K562 treated with DMSO at 1 percent for 12 hours (cell line): Measurements from ENCODE around the gene ZFAND2B. TPM values are rescaled to one million over a fixed set of nuclear protein-coding genes. Genes with fewer than 3 reads are reported as not detected.

ENCODE experiments used
- total RNA-seq: library from RNA; unstranded; fragments of 300-600 nt; gene quantifications from 2 replicates; pipeline ENCODE4 v1.2.3, GENCODE V29; 2022; ENCODE audit not compliant: insufficient read depth

Gene ZFAND2B
- total RNA-seq, result 42.7 and 47.8 TPM in 2 replicates

GRCh38 chr2:219206328-219207133 lies at the start of gene ZFAND2B:
TSS of gene ZFAND2B (plus strand) at chr2:219206782. CDS start at chr2:219206988, 206 bp downstream.

GRCh38 chr2:219160186-219161017 lies 46.2 kb upstream of the ZFAND2B start, which contains the start of gene NHEJ1:
TSS of gene NHEJ1 (minus strand) at chr2:219160815. CDS start at chr2:219158362, 2,453 bp downstream.

GRCh38 chr2:219169930-219170654 lies 36.5 kb upstream of the ZFAND2B start, which contains the start of gene SLC23A3:
TSS of gene SLC23A3 (minus strand) at chr2:219170029. CDS start at chr2:219169984, 45 bp downstream.

GRCh38 chr2:219176818-219177551 lies 29.6 kb upstream of the ZFAND2B start, which contains the start of gene CNPPD1:
TSS of gene CNPPD1 (minus strand) at chr2:219176925. CDS start at chr2:219176828, 97 bp downstream.

GRCh38 chr2:219177552-219178376 lies 28.8 kb upstream of the ZFAND2B start, which contains the start of gene RETREG2:
TSS of gene RETREG2 (plus strand) at chr2:219178275. CDS start at chr2:219178353, 78 bp downstream.

GRCh38 chr2:219218732-219219701 lies 12.4 kb downstream of the ZFAND2B start, which contains the start of gene ABCB6:
TSS of gene ABCB6 (minus strand) at chr2:219218958. CDS start at chr2:219218673, 285 bp downstream.

GRCh38 chr2:219229305-219230058 lies 22.9 kb downstream of the ZFAND2B start, which contains the start of the genes ANKZF1 and ATG9A:
TSS of gene ANKZF1 (plus strand) at chr2:219229806. CDS start at chr2:219230258, 452 bp downstream.
TSS of gene ATG9A (minus strand) at chr2:219229636. CDS start at chr2:219228024, 1,612 bp downstream.

GRCh38 chr2:219245148-219245898 lies 38.7 kb downstream of the ZFAND2B start, which contains the start of the genes GLB1L and STK16:
TSS of gene GLB1L (minus strand) at chr2:219245444. CDS start at chr2:219243573, 1,871 bp downstream.
TSS of gene STK16 (plus strand) at chr2:219245479. CDS start at chr2:219246000, 521 bp downstream.

GRCh38 chr2:219252900-219253752 lies 46.5 kb downstream of the ZFAND2B start, which contains the start of gene TUBA4B:
TSS of gene TUBA4B (plus strand) at chr2:219253243. CDS start at chr2:219253408, 165 bp downstream.

GRCh38 chr2:219253753-219254589 lies 47.4 kb downstream of the ZFAND2B start, which contains the start of gene TUBA4A:
TSS of gene TUBA4A (minus strand) at chr2:219253918. CDS start at chr2:219253858, 60 bp downstream.

Other genes starting within 250 kb of the ZFAND2B start
- gene CDK5R2, start 247.1 kb upstream of the ZFAND2B start, total RNA-seq, result not detected in 2 replicates
- 0.60 TPM in 1 of 2 replicates, not detected in the other for gene FEV, start 221.6 kb upstream of the ZFAND2B start, total RNA-seq
- not detected in 2 replicates for gene CRYBA2, start 213.4 kb upstream of the ZFAND2B start, total RNA-seq
- gene CFAP65, start 165.3 kb upstream of the ZFAND2B start, total RNA-seq, result not detected in 2 replicates
- not detected in 2 replicates for gene IHH, start 145.9 kb upstream of the ZFAND2B start, total RNA-seq
- gene NHEJ1, start 46.0 kb upstream of the ZFAND2B start, total RNA-seq, result 6.9 and 12.1 TPM in 2 replicates
- gene SLC23A3, start 36.8 kb upstream of the ZFAND2B start, total RNA-seq, result 1.5 TPM in 1 of 2 replicates, not detected in the other
- 54.9 and 63.8 TPM in 2 replicates for gene CNPPD1, start 29.9 kb upstream of the ZFAND2B start, total RNA-seq
- gene RETREG2, start 28.5 kb upstream of the ZFAND2B start, total RNA-seq, result 22.8 and 41.0 TPM in 2 replicates
- gene ABCB6, start 12.2 kb downstream of the ZFAND2B start, total RNA-seq, result 16.1 and 16.6 TPM in 2 replicates
- gene ATG9A, start 22.9 kb downstream of the ZFAND2B start, total RNA-seq, result 17.1 and 36.5 TPM in 2 replicates
- gene ANKZF1, start 23.0 kb downstream of the ZFAND2B start, total RNA-seq, result 24.2 and 34.6 TPM in 2 replicates
- 2.0 and 7.4 TPM in 2 replicates for gene GLB1L, start 38.7 kb downstream of the ZFAND2B start, total RNA-seq
- 21.3 and 23.7 TPM in 2 replicates for gene STK16, start 38.7 kb downstream of the ZFAND2B start, total RNA-seq
- not detected in 2 replicates for gene TUBA4B, start 46.5 kb downstream of the ZFAND2B start, total RNA-seq
- gene TUBA4A, start 47.1 kb downstream of the ZFAND2B start, total RNA-seq, result 69.3 and 74.9 TPM in 2 replicates
- 28.4 and 29.6 TPM in 2 replicates for gene DNAJB2, start 72.6 kb downstream of the ZFAND2B start, total RNA-seq
- not detected in 2 replicates for gene PTPRN, start 102.6 kb downstream of the ZFAND2B start, total RNA-seq
- gene RESP18, start 126.0 kb downstream of the ZFAND2B start, total RNA-seq, result not detected in 2 replicates
- 51.2 and 77.3 TPM in 2 replicates for gene DNPEP, start 181.1 kb downstream of the ZFAND2B start, total RNA-seq
- gene DES, start 211.6 kb downstream of the ZFAND2B start, total RNA-seq, result 15.2 and 15.7 TPM in 2 replicates
- 7.1 and 13.8 TPM in 2 replicates for gene SPEG, start 228.1 kb downstream of the ZFAND2B start, total RNA-seq